ENCODE results near the gene SLC6A12.

Gene SLC6A12

GRCh38 chr12:204261-204678 is 9.7 kb downstream of the SLC6A12 start:
- Mint-ChIP-seq H3K9me3 (peaks cover 1 to 3% of the 10 kb centered on the region in 2 donors), H3K4me1 (peaks cover 0 to 1% of the 10 kb centered on the region in 2 donors), H3K27me3 (peaks cover 46 to 75% of the 10 kb centered on the region in 2 donors), H3K36me3 (no peaks in the 10 kb centered on the region), H3K4me3 (no peak overlapping the region), H3K27ac (no peak overlapping the region)
- DNase-seq (no peak), ATAC-seq (replicated peaks) (no peak)

- ATAC-seq (replicated peaks) (no peak), DNase-seq (no peak)
- peaks cover 41 to 69% of the 10 kb centered on the region in 2 donors for H3K27me3 Mint-ChIP-seq
- H3K4me1 Mint-ChIP-seq = peaks cover 0 to 1% of the 10 kb centered on the region in 2 donors
- no peak overlapping the region for H3K4me3 Mint-ChIP-seq
- H3K27ac Mint-ChIP-seq = no peak overlapping the region
- H3K9me3 Mint-ChIP-seq = peaks cover 1 to 3% of the 10 kb centered on the region in 2 donors
- H3K36me3 Mint-ChIP-seq = no peaks in the 10 kb centered on the region
These were observed 10.3 kb downstream of the SLC6A12 start for GRCh38 chr12:203462-204260.

- DNase-seq (no peak), ATAC-seq (replicated peaks) (no peak)
- peaks cover 1 to 3% of the 10 kb centered on the region in 2 donors for H3K9me3 Mint-ChIP-seq
- H3K27me3 Mint-ChIP-seq = peaks cover 36 to 63% of the 10 kb centered on the region in 2 donors
- H3K4me3 Mint-ChIP-seq = no peak overlapping the region
- H3K4me1 Mint-ChIP-seq = peaks cover 0 to 1% of the 10 kb centered on the region in 2 donors
- no peak overlapping the region for H3K27ac Mint-ChIP-seq
- no peaks in the 10 kb centered on the region for H3K36me3 Mint-ChIP-seq
These were observed 10.9 kb downstream of the SLC6A12 start for GRCh38 chr12:203074-203461.

- Mint-ChIP-seq H3K9me3 (peaks cover 4 to 5% of the 10 kb centered on the region in 2 donors), H3K4me3 (no peak overlapping the region), H3K27me3 (peaks cover 33 to 64% of the 10 kb centered on the region in 2 donors), H3K36me3 (no peaks in the 10 kb centered on the region), H3K4me1 (peaks cover 0 to 1% of the 10 kb centered on the region in 2 donors), H3K27ac (no peak overlapping the region)
- ATAC-seq (replicated peaks) = no peak
- DNase-seq = no peak
These were observed 11.8 kb downstream of the SLC6A12 start for GRCh38 chr12:202081-202731.

- no peak for DNase-seq
- ATAC-seq (replicated peaks) = no peak
- Mint-ChIP-seq H3K4me1 (peaks cover 0 to 1% of the 10 kb centered on the region in 2 donors), H3K9me3 (peaks cover 7 to 8% of the 10 kb centered on the region in 2 donors), H3K27ac (no peak overlapping the region), H3K36me3 (no peaks in the 10 kb centered on the region), H3K27me3 (peaks cover 32 to 58% of the 10 kb centered on the region in 2 donors), H3K4me3 (no peak overlapping the region)
These were observed 12.6 kb downstream of the SLC6A12 start for GRCh38 chr12:201361-201760.

GRCh38 chr12:198705-199104 is 15.3 kb downstream of the SLC6A12 start:
- Mint-ChIP-seq H3K27me3 (peaks cover 16 to 43% of the 10 kb centered on the region in 2 donors), H3K9me3 (peaks cover 5 to 6% of the 10 kb centered on the region in 2 donors), H3K36me3 (no peaks in the 10 kb centered on the region), H3K27ac (no peak overlapping the region), H3K4me1 (no peaks in the 10 kb centered on the region), H3K4me3 (no peak overlapping the region)
- DNase-seq (no peak), ATAC-seq (replicated peaks) (no peak)

GRCh38 chr12:197911-198695 is 15.9 kb downstream of the SLC6A12 start:
- no peak overlapping the region for H3K4me3 Mint-ChIP-seq
- ATAC-seq (replicated peaks) (no peak), DNase-seq (no peak)
- peaks cover 17 to 44% of the 10 kb centered on the region in 2 donors for H3K27me3 Mint-ChIP-seq
- H3K4me1 Mint-ChIP-seq = no peaks in the 10 kb centered on the region
- H3K36me3 Mint-ChIP-seq = no peaks in the 10 kb centered on the region
- peaks cover 5 to 6% of the 10 kb centered on the region in 2 donors for H3K9me3 Mint-ChIP-seq
- H3K27ac Mint-ChIP-seq = peak overlapping the region; percentile 10

GRCh38 chr12:197347-197746 is 16.6 kb downstream of the SLC6A12 start:
- H3K36me3 Mint-ChIP-seq = no peaks in the 10 kb centered on the region
- no peak overlapping the region for H3K4me3 Mint-ChIP-seq
- H3K27ac Mint-ChIP-seq = no peak overlapping the region
- H3K9me3 Mint-ChIP-seq = peaks cover 5 to 6% of the 10 kb centered on the region in 2 donors
- ATAC-seq (replicated peaks) (no peak), DNase-seq (no peak)
- peaks cover 20 to 43% of the 10 kb centered on the region in 2 donors for H3K27me3 Mint-ChIP-seq
- no peaks in the 10 kb centered on the region for H3K4me1 Mint-ChIP-seq

GRCh38 chr12:196436-196835 is 17.5 kb downstream of the SLC6A12 start:
- no peaks in the 10 kb centered on the region for H3K4me1 Mint-ChIP-seq
- H3K27me3 Mint-ChIP-seq = peaks cover 22 to 44% of the 10 kb centered on the region in 2 donors
- no peak overlapping the region for H3K4me3 Mint-ChIP-seq
- no peak overlapping the region for H3K27ac Mint-ChIP-seq
- peaks cover 5 to 6% of the 10 kb centered on the region in 2 donors for H3K9me3 Mint-ChIP-seq
- DNase-seq (no peak), ATAC-seq (replicated peaks) (no peak)
- no peaks in the 10 kb centered on the region for H3K36me3 Mint-ChIP-seq

GRCh38 chr12:195951-196350 is 18.0 kb downstream of the SLC6A12 start:
- Mint-ChIP-seq H3K36me3 (no peaks in the 10 kb centered on the region), H3K4me3 (no peak overlapping the region), H3K9me3 (peaks cover 5 to 6% of the 10 kb centered on the region in 2 donors), H3K27me3 (peaks cover 17 to 41% of the 10 kb centered on the region in 2 donors), H3K4me1 (no peaks in the 10 kb centered on the region), H3K27ac (no peak overlapping the region)
- ATAC-seq (replicated peaks) (no peak), DNase-seq (no peak)

- ATAC-seq (replicated peaks) (no peak), DNase-seq (no peak)
- Mint-ChIP-seq H3K4me1 (no peaks in the 10 kb centered on the region), H3K27ac (no peak overlapping the region), H3K27me3 (peaks cover 20 to 43% of the 10 kb centered on the region in 2 donors), H3K9me3 (peaks cover 5 to 6% of the 10 kb centered on the region in 2 donors), H3K4me3 (no peak overlapping the region), H3K36me3 (no peaks in the 10 kb centered on the region)
These were observed 18.8 kb downstream of the SLC6A12 start for GRCh38 chr12:195156-195555.

- Mint-ChIP-seq H3K4me3 (no peak overlapping the region), H3K36me3 (no peaks in the 10 kb centered on the region), H3K9me3 (peaks cover 5 to 6% of the 10 kb centered on the region in 2 donors), H3K27me3 (peaks cover 29 to 51% of the 10 kb centered on the region in 2 donors), H3K27ac (no peak overlapping the region), H3K4me1 (peaks cover 0 to 2% of the 10 kb centered on the region in 2 donors)
- no peak for DNase-seq
- ATAC-seq (replicated peaks) = no peak
These were observed 19.7 kb downstream of the SLC6A12 start for GRCh38 chr12:194276-194675.

- Mint-ChIP-seq H3K4me3 (no peak overlapping the region), H3K27me3 (peaks cover 38 to 59% of the 10 kb centered on the region in 2 donors), H3K4me1 (peaks cover 7 to 8% of the 10 kb centered on the region in 2 donors)
These were observed 20.7 kb downstream of the SLC6A12 start for GRCh38 chr12:193261-193660.

GRCh38 chr12:191541-191940 is 22.4 kb downstream of the SLC6A12 start:
- Mint-ChIP-seq H3K27ac (no peak overlapping the region), H3K9me3 (peaks cover 0 to 1% of the 10 kb centered on the region in 2 donors), H3K27me3 (peaks cover 42 to 51% of the 10 kb centered on the region in 2 donors), H3K36me3 (no peaks in the 10 kb centered on the region), H3K4me1 (peaks cover 7 to 8% of the 10 kb centered on the region in 2 donors), H3K4me3 (no peak overlapping the region)
- no peak for ATAC-seq (replicated peaks)
- no peak for DNase-seq

More at GRCh38 chr12:193261-193660, 20.7 kb downstream of the SLC6A12 start:
- DNase-seq (no peak), ATAC-seq (replicated peaks) (no peak)
- Mint-ChIP-seq H3K27ac (no peak overlapping the region), H3K9me3 (peaks cover 5 to 8% of the 10 kb centered on the region in 2 donors), H3K36me3 (no peaks in the 10 kb centered on the region)

Measured in stimulated activated naive B cell treated with anti-CD40 and anti-IgM and Interleukin-4, amounts not matched to agents 10 μg/mL and 1 μg/mL and 100 μg/mL, for 72 hours (primary cell).